ENCODE data around the gene ELMO1. TPM values are rescaled to one million over a fixed set of nuclear protein-coding genes. Genes with fewer than 3 reads are reported as not detected.
A peak's percentile ranks its signal among the peaks of the same experiment; 100 is the strongest.
"Not testable (repeated sequence)": the region's sequence is repeated elsewhere in the genome, so short reads cannot be mapped to it uniquely, and the experiment has no call there.

The ELMO1 gene
- total RNA-seq, 1 donor from 2014 or later: 43.4 TPM

DNA sequence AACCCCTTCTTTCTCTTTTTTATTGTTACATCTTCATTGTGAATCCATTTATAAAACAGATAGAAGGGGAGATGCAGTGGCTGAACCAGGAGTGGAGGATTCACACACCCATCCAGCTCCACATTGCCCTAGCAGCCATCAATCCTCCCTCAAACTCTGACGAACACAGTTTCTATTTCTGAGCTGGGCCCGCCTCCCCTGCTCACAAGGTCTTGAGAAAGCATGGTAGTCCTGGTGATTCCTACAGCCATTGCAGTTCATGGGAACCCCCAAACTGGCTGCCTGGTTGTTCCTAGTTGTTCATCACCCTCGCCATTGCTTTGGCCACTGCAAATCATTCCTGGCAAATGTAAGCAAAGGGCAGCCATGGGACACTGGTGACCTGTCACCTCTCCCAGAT, 465.9 kb downstream of the ELMO1 start:
- DNase-seq (ENCODE audit: low spot score): no peak

DNA sequence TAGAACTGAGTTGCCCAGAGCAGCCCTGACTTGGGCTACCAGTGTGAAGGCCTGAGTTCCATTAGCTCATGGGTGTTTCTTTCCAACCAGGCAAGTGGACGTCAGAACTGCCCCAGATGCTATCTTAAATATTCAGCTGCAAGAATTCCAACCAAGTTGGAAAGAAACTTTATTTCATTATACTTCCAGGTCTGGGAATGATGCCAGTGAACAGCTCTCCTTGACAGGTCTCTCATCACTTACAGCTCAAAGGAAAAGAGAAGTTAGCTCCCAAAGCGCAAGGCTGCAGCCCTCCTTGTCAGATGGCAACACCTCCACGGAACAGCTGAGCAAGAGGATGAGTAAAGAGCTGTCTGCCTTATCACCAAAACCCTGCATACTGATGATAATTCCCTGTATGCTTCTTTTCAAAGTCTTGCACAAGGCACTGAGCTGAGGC, 468.8 kb downstream of the ELMO1 start:
- DNase-seq (ENCODE audit: low spot score): peak; percentile 12

DNA sequence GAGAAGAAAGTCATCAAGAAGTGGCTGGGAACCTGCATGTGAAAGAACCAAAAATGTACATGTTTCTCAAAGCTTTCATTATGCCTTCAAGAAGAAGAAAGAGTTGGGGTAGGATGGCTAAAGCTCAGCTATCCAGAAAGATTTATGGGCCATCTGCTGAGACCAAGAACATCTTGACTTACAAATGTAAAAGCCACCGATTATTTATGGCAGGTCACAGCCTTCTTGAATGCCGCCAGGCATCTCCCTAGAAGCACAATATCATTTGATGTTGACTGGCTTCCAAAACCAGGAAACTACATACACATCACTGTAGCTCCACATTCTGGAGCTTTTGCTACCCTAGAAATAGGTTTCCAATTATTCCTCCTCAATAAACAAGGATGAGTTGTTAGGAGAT, 470.2 kb downstream of the ELMO1 start:
- DNase-seq (ENCODE audit: low spot score): no peak

DNA sequence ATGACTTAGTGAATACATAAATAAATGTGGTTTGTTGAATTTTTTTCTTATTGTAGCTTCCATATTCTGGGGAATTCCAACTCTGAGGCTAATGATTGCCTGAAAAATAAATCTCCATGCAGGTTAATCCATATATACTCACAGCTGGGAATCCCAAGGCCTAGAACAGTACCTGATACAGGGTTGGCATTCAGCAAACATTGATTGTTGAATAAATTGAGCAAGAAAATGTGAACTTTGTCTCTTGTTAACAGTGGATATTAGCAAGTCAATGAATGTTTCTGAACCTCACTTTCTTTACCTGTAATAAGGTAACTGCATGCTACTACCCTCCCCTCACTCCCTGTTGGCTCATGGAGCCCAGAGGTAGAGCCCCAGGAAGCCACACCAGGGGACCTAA, 470.8 kb downstream of the ELMO1 start:
- no peak for DNase-seq (ENCODE audit: low spot score)

DNA sequence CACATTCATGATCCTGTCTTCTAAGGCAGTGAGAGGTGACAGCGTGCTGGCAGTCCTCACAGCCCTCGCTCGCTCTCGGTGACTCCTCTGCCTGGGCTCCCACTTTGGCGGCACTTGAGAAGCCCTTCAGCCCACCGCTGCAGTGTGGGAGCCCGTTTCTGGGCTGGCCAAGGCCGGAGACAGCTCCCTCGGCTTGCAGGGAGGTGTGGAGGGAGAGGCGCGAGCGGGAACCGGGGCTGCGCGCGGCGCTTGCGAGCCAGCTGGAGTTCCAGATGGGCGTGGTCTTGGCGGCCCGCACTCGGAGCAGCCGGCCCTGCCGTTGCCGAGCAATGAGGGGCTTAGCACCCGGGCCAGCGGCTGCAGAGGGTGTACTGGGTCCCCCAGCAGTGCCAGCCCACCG, 475.1 kb downstream of the ELMO1 start:
- not testable (repeated sequence) for DNase-seq (ENCODE audit: low spot score)

DNA sequence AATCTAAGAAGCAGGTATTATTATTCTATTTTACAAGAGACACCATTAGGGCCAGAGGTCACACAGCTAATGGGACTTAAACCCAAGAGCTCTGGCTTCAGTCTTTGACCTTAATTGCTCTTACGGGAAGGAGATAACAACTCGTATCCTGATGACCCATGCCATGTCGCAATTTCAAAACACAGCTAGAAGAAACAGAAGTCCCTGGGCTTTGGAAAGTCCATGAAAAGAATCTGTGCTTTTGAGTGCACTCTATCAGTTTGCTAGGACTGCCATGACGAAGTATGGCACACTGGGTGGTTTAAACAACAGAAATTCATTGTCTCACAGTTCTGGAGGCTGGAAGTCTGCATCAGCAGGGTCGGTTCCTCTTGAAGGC, 476.5 kb downstream of the ELMO1 start:
- DNase-seq (ENCODE audit: low spot score): no peak

DNA sequence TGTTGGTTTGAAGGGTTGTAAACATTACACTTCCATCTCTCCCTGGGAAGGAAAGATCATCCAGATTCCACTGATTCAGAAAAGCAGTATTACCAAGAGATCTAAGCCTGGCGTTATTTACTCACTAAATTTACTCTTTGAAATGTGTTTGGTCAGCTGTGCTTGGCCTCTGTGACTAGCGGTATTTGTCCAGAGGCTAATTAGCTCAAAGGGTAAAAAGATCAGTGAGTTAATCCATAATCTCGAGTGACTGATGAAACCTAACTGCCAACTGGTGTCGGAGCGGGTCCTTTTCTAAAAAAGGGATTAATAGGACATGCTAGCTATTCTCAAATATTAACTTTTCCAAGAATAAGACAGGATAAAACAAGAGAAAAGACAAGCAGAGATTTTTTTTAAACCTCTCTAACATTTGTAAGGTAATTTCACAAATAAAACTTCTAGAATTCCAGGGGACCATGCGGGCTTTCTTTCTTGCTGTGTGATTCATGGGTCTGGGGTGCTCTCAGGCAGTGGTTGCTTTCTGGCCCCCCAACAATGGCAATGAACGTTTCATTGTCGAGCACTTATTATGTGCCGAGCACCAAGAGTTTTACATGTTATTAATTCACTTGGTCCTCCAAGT, 477.0 kb downstream of the ELMO1 start:
- DNase-seq (ENCODE audit: low spot score): no peak

DNA sequence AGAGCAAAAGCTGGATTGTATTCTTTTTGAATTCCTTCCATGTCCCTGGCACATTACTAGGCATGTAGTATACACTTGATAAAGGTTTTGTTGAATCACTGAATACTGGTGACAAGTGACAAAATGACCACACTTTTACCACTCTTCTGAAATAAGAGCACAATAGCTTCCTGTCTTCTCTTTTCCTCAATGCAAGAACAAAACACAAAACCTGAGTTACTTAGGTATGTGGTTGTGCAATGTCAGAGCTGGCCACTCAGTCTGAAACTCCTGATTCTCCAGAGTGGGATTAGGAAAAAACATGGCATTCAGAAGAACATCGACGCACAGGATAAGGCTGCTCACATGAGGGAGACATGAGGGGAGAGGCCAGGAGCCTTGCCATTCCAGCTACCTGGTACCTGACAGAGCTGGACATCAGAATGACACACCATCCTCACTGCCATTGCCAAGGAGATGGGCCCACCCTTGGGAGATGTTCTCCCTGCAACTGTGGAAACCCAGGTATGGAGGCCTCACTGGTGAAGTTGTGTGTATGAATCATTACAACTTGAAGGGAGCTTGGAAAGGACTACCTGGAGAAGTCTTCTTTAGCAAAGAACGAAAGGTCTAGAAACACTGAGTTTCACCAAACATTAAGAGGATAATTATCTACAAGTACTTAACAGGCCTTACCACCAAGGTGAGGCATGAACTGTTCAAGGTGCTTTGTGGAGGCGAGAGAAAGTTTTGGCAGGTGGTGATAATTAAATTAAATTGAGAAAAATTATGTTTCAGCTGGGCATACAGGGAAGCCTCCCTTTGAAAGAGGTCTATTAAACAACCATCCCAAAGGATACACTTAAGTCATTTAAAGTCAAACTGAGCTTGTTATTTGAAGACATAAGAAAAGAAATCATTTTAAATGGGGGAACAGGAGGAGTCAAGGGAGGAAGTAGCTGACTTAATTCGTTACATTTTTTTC, 477.8 kb downstream of the ELMO1 start:
- DNase-seq (ENCODE audit: low spot score): no peak

DNA sequence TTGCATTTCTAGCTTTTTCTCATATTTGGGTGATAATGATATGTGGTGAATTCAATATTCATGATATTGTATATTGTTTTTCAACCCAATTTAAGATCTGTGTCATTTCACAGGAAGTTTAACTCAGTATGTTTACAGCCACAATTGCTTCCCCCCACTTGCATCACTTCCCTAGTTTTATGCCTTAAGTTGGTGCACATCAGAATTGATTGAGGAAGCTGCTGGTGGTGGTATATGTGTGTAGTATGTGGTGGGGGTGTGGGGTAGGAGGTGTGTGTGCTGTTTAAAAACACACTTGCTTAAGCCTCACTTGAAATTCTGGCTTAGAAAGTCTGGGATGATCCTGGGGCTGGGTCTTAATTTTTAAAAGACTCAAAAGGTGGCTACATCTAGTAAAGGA, 479.3 kb downstream of the ELMO1 start:
- no peak for DNase-seq (ENCODE audit: low spot score)

DNA sequence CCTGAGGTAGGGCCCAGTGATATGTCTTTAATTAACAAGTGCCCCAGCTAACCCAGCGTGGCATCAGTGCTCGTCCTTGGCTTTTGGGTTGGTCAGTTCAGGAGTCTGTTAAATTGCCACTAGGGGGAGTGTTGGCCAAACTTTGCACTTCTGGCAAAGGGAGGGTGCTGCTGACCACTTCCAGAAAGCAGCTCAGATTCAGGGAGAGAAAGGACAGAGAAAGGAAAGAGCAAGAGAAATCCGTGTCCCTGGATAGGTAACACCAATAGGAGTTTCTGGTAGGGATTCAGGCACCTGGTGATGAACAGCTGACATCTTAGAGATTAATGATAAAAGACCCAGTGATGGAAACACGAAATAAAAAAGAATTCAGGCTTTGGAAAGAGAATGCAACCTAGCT, 481.3 kb downstream of the ELMO1 start:
- peak; percentile 51 for DNase-seq (ENCODE audit: low spot score)

DNA sequence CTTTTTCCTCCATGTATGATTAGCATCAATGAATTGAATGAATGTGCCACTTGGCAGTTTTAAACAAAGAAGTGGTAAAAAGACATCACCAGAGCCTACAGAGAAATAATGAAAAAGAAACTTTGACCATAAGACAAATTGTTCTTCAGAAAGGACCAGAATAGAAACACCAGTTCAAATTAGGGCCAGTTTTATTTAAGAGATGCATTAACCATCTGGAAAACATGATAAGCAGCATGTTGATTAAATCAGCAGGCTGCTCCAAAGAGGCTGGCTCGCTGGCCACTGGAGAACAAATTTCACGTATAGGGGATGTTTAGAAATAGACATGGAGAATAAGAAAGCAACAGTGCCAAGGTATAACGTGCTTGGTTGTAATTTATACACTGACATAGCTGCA, 482.0 kb downstream of the ELMO1 start:
- DNase-seq (ENCODE audit: low spot score): no peak

DNA sequence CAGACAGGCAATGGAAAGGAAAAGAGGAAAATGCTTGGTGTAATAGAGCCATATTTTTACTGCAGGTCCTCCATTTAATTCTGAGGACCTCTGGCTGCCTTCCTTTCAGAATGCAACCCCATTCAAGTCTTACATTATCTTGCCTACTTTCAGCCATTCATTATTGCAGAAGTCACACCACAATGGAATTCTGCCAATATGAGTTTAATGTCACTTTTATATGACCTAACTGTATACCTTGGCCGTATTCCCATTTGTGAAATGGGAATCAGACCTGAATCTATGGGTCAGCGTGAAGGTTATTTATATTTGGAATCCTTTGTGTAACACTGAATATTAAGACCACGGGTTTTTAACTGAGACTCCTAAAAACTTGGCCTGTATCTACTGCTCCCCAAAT, 482.6 kb downstream of the ELMO1 start:
- DNase-seq (ENCODE audit: low spot score): no peak

DNA sequence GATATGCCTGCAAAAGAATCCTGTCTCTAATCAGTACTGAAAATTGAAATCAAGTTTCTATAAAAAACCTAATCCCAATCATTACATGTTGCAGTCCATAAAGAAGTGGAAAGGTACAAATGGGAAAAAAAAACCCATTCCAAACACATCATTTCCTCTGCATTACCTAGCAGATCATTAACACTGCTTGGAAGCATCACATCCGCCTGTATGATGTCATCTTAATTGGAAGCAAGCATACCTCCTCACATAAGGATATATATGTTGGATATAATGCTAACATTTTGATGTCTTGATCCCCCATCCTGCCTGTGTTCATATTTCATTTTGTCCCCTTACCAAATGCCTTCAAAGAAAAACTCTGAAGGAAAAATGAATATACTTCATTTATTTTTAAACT, 483.0 kb downstream of the ELMO1 start:
- no peak for DNase-seq (ENCODE audit: low spot score)

DNA sequence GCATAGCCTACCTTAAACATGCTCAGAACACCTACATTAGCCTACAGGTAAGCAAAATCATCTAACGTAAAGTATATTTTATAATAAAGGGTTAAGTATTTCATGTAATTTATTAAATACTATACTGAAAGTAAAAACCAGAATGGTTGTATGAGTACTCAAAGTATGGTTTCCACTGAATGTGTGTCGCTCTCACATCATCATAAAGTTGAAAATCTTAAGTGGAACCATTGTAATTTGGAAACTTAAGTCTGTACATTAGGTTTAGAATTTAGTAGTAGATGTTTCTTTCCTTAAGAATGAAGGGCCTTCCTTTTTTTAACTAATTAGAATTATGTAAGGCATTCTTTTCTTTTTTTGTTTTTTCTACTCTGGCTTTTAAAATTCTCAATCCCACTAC, 484.4 kb downstream of the ELMO1 start:
- DNase-seq (ENCODE audit: low spot score): no peak

DNA sequence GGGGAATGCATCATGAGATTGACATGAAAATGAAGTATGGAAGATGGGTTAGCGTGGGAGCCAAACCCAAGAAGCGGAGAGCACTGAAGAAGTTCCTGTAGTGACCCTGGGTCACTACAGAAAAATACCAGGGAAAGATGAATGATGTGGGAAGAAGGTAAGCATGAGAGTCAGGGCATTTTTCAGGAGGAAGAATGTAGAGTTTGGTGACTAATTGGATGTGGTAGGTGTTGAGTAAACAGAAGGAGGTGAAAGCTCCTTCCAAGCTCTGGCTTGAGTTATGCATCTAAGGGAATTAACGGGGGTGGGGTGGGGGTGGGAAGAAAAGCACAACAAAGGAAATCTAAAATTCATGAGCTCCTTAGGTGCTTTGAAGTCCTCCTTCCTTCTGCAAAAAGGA, 486.3 kb downstream of the ELMO1 start:
- DNase-seq (ENCODE audit: low spot score): no peak

DNA sequence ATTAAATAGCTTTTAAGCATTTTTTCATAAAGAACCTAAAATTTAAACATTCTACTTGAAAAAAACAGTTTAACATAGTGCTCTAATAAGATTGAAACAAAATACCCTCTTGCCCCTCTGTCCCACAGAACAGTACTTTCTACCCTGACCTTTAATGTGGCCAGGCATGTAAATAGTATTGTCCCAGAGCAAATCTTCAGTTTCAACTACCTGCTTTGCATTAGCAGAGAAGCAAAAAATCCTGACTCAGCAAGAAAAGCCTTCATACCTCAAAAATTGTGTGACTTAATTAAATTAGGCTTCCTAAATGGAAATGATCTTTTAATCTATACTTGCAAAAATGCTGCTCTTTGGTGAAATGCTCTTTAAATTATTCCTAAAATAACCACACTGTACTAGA, 487.0 kb downstream of the ELMO1 start:
- DNase-seq (ENCODE audit: low spot score): no peak

DNA sequence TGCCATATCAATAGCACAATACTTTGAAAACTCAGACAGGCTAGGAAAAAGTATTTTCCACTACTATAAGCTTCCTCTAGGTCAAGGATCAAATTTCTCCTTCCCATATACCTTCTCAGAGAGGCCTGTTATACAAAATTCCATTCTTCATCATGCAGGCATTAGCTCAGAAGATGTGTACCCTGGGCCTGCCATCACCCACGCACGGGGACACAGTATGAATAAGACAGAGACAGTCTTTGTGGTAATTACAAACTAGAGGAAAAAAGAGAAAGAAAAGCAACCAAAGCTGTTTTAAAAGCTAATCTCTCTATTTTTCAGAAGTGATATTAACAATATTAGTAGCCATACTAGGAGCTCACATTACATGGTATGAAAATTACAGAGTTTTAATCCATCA, 487.6 kb downstream of the ELMO1 start:
- DNase-seq (ENCODE audit: low spot score): no peak

DNA sequence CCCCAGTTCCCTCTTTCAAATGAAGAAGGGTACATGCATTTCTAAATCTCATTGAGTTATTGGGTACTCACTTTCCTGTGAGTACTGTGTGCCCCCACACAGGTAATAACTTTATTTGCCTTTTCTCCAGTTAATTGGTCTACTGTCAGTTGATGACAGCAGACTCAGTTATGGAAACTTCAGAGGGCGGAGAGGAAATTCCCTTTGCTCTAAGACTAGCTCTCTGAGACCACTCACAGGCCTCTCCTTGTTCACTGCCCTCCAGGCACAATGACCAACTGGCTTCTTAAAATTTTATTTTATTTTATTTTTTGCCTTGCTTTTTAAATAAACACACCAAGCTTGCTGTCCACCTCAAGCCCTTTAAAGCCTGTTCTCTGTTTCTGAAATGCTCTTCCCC, 488.6 kb downstream of the ELMO1 start:
- no peak for DNase-seq (ENCODE audit: low spot score)

DNA sequence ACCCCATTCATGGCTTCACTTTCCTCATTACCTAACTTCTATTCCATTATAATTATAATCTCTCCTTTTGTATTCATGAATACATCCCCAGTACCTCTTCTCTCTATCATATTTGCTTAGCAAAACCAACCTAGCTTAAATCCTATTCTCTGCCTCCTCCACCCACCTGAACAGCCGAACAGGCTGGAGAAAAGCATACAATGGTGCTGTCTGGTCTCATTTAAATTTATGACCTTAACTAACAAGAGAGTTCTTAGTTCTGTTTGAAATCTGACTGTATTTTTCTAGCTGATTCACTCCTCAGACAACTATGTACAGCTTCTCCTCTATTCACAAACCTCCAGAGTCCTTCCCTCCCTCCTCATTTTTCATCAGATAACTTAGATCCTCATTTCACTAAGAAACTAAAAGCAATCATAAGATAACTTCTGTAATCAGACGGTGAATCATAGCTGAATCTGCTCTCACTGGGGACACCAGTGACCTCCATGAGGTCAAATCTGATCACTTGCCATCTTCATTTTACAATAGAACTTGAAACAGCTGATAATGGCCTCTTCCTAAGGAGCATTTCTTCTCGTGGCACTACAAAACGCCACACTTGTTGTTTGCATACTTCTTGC, 490.4 kb downstream of the ELMO1 start:
- DNase-seq (ENCODE audit: low spot score): no peak

DNA sequence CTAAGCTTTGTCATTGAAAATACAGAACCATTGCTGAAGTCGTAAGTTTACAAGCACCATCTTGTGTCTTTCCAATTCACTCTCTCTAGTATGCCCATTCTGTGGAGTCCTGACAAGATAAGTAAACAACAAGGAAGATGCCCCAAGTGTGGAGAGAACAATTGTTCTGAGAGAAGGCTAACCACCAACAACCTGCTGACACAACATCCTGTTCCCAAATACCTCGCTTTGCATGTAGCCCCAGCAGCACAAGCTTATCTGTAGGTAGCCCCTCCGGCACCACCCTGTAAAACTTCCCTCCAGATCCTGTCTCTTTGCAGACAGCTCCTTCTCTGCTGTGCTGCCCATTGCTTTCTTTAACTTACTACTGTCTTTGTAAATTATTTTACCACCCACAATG, 491.0 kb downstream of the ELMO1 start:
- DNase-seq (ENCODE audit: low spot score): no peak

DNA sequence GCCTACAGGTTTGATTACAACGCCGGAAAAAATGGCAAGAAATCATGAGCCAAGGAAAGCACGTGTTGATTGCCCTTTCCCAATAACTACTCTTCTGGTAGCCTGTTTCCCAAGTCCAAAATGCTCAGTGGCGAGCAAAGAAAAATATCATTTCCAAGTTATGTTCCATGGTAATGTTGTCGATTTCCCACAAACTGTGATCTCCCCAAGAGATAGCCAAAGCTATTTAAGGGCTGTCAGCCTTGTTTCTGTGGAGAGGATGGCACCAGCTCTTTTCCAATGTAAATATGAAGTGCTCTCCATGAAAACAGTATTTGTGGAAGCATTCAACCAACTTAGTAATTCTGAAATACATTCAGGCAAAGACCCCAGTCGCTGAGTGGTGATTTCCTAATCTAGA, 491.9 kb downstream of the ELMO1 start:
- no peak for DNase-seq (ENCODE audit: low spot score)

DNA sequence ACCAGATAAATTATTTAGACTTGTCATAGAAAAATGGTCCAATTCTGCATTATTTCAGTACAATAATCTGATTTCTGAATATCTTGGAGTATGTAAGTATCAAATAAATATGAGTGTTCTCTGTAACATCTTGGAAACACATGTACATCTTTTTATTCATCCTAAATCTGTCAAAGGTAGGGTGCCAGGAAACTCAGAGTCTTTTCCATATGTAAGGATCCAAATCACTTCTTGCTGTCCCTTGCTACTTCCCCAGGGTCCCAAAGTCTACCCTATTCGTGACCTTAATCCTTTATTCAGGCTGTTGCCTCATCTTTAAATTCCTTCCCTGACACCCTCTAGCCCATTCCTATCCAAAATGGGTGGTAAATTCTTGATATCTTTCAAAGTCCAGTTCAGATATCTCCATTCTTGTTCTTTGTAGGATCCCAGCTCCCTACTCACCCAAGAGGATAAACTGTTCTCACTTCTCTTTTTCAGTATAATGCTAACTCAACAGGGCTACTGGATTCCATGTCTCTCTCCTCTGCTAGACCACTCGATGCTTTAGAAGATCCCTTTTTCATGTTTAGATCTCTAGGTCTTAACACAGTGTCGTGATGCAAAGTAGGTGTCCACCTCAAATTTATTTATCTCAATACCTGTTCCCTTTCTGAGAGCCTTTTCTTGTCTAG, 493.1 kb downstream of the ELMO1 start:
- no peak for DNase-seq (ENCODE audit: low spot score)

Data from mucosa of gallbladder (tissue), 1 donor.